ENCODE results near the gene MIF4GD. TPM values are rescaled to one million over a fixed set of nuclear protein-coding genes. Genes with fewer than 3 reads are reported as not detected.

The MIF4GD gene
- total and polyA plus RNA-seq, 2 experiments from 2014 or later = 11.3 to 15.9 TPM

- H3K9me3 Mint-ChIP-seq = no peaks in the 10 kb centered on the region
- TF ChIP-seq STAT1 (IDR thresholded peaks at IDR 0.05; ENCODE audit: unreplicated experiment) (no peak), CREB1 (CRISPR knock-in tag; IDR thresholded peaks at IDR 0.05; ENCODE audit: low read depth) (no peak), ZNF331 (CRISPR knock-in tag; IDR thresholded peaks at IDR 0.05; ENCODE audit: low read depth) (no peak), EZH2phosphoT487 (IDR thresholded peaks at IDR 0.05; ENCODE audit: unreplicated experiment) (no peak), NANOG (IDR thresholded peaks at IDR 0.05; ENCODE audit: borderline replicate concordance) (no peak), EZH2 (IDR thresholded peaks at IDR 0.05; ENCODE audit: low read depth, unreplicated experiment) (no peak), POLR2AphosphoS5 (IDR thresholded peaks at IDR 0.05; ENCODE audit: low read depth) (no peak), ZNF114 (CRISPR knock-in tag; IDR thresholded peaks at IDR 0.05) (no peak)
- TF ChIP-seq, protein P1, sequence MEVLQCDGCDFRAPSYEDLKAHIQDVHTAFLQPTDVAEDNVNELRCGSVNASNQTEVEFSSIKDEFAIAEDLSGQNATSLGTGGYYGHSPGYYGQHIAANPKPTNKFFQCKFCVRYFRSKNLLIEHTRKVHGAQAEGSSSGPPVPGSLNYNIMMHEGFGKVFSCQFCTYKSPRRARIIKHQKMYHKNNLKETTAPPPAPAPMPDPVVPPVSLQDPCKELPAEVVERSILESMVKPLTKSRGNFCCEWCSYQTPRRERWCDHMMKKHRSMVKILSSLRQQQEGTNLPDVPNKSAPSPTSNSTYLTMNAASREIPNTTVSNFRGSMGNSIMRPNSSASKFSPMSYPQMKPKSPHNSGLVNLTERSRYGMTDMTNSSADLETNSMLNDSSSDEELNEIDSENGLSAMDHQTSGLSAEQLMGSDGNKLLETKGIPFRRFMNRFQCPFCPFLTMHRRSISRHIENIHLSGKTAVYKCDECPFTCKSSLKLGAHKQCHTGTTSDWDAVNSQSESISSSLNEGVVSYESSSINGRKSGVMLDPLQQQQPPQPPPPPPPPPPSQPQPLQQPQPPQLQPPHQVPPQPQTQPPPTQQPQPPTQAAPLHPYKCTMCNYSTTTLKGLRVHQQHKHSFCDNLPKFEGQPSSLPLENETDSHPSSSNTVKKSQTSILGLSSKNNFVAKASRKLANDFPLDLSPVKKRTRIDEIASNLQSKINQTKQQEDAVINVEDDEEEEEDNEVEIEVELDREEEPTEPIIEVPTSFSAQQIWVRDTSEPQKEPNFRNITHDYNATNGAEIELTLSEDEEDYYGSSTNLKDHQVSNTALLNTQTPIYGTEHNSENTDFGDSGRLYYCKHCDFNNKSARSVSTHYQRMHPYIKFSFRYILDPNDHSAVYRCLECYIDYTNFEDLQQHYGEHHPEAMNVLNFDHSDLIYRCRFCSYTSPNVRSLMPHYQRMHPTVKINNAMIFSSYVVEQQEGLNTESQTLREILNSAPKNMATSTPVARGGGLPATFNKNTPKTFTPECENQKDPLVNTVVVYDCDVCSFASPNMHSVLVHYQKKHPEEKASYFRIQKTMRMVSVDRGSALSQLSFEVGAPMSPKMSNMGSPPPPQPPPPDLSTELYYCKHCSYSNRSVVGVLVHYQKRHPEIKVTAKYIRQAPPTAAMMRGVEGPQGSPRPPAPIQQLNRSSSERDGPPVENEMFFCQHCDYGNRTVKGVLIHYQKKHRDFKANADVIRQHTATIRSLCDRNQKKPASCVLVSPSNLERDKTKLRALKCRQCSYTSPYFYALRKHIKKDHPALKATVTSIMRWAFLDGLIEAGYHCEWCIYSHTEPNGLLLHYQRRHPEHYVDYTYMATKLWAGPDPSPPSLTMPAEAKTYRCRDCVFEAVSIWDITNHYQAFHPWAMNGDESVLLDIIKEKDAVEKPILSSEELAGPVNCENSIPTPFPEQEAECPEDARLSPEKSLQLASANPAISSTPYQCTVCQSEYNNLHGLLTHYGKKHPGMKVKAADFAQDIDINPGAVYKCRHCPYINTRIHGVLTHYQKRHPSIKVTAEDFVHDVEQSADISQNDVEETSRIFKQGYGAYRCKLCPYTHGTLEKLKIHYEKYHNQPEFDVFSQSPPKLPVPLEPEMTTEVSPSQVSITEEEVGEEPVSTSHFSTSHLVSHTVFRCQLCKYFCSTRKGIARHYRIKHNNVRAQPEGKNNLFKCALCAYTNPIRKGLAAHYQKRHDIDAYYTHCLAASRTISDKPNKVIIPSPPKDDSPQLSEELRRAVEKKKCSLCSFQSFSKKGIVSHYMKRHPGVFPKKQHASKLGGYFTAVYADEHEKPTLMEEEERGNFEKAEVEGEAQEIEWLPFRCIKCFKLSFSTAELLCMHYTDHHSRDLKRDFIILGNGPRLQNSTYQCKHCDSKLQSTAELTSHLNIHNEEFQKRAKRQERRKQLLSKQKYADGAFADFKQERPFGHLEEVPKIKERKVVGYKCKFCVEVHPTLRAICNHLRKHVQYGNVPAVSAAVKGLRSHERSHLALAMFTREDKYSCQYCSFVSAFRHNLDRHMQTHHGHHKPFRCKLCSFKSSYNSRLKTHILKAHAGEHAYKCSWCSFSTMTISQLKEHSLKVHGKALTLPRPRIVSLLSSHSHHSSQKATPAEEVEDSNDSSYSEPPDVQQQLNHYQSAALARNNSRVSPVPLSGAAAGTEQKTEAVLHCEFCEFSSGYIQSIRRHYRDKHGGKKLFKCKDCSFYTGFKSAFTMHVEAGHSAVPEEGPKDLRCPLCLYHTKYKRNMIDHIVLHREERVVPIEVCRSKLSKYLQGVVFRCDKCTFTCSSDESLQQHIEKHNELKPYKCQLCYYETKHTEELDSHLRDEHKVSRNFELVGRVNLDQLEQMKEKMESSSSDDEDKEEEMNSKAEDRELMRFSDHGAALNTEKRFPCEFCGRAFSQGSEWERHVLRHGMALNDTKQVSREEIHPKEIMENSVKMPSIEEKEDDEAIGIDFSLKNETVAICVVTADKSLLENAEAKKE (CRISPR knock-in tag; IDR thresholded peaks at IDR 0.05) = no peak
- TF ChIP-seq, protein P2, sequence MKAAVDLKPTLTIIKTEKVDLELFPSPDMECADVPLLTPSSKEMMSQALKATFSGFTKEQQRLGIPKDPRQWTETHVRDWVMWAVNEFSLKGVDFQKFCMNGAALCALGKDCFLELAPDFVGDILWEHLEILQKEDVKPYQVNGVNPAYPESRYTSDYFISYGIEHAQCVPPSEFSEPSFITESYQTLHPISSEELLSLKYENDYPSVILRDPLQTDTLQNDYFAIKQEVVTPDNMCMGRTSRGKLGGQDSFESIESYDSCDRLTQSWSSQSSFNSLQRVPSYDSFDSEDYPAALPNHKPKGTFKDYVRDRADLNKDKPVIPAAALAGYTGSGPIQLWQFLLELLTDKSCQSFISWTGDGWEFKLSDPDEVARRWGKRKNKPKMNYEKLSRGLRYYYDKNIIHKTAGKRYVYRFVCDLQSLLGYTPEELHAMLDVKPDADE (IDR thresholded peaks at IDR 0.05) = no peak
- TF ChIP-seq, protein P3, sequence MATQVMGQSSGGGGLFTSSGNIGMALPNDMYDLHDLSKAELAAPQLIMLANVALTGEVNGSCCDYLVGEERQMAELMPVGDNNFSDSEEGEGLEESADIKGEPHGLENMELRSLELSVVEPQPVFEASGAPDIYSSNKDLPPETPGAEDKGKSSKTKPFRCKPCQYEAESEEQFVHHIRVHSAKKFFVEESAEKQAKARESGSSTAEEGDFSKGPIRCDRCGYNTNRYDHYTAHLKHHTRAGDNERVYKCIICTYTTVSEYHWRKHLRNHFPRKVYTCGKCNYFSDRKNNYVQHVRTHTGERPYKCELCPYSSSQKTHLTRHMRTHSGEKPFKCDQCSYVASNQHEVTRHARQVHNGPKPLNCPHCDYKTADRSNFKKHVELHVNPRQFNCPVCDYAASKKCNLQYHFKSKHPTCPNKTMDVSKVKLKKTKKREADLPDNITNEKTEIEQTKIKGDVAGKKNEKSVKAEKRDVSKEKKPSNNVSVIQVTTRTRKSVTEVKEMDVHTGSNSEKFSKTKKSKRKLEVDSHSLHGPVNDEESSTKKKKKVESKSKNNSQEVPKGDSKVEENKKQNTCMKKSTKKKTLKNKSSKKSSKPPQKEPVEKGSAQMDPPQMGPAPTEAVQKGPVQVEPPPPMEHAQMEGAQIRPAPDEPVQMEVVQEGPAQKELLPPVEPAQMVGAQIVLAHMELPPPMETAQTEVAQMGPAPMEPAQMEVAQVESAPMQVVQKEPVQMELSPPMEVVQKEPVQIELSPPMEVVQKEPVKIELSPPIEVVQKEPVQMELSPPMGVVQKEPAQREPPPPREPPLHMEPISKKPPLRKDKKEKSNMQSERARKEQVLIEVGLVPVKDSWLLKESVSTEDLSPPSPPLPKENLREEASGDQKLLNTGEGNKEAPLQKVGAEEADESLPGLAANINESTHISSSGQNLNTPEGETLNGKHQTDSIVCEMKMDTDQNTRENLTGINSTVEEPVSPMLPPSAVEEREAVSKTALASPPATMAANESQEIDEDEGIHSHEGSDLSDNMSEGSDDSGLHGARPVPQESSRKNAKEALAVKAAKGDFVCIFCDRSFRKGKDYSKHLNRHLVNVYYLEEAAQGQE (IDR thresholded peaks at IDR 0.05; ENCODE audit: unreplicated experiment) = no peak
- Histone ChIP-seq H3K4me3 (no peak overlapping the region), H3K27me3 (ENCODE audit: insufficient read depth) (no peaks in the 10 kb centered on the region), H3F3A (replicated peaks; ENCODE audit: low read depth) (peaks cover 17% of the 10 kb centered on the region), H2AFZ (no peak overlapping the region), H3K36me3 (ENCODE audit: insufficient read depth) (peaks cover 11% of the 10 kb centered on the region; the same call in 1 of the 2 replicates), H3K79me2 (replicated peaks; ENCODE audit: insufficient read depth) (peaks cover 41% of the 10 kb centered on the region), H3K4me2 (no peak overlapping the region), H3K4me1 (ENCODE audit: insufficient read depth) (peaks cover 16% of the 10 kb centered on the region), H3K27ac (ENCODE audit: low read depth) (no peak overlapping the region), H3K9me2 (ENCODE audit: insufficient read depth) (no peaks in the 10 kb centered on the region), H4K20me1 (replicated peaks; ENCODE audit: insufficient read depth) (no peaks in the 10 kb centered on the region; the same call in 1 of the 2 replicates)
- ATAC-seq (no peak), DNase-seq (ENCODE audit: low spot score) (no peak)
- H3K4me3 Mint-ChIP-seq = no peak overlapping the region
- no peak overlapping the region for H3K27ac Mint-ChIP-seq
- H3K36me3 Mint-ChIP-seq (ENCODE audit: low read depth) = peaks cover 38% of the 10 kb centered on the region
- H3K27me3 Mint-ChIP-seq (ENCODE audit: insufficient read depth, low read depth, poor library complexity) = peaks cover 7% of the 10 kb centered on the region
- peaks cover 15% of the 10 kb centered on the region for H3K4me1 Mint-ChIP-seq
These were observed 24.6 kb downstream of the MIF4GD start for GRCh38 chr17:75246404-75246803.
